Endodermal cell (in vitro differentiated cells): ENCODE measurements around the gene AXIN1. TPM values are rescaled to one million over a fixed set of nuclear protein-coding genes. Genes with fewer than 3 reads are reported as not detected.

Experiments
- DNase-seq: peaks from one replicate; pipeline ENCODE4 v3.0.0-alpha.2; 2017
- H3K27ac ChIP-seq: 2 replicates; pipeline ENCODE4 v1.5.1; 2013; ENCODE audit warnings: mild to moderate bottlenecking, low read depth, low read length, moderate library complexity
- H3K27me3 ChIP-seq: 2 replicates; pipeline ENCODE4 v1.6.1; 2013; ENCODE audit warnings: mild to moderate bottlenecking, low read length, moderate library complexity; ENCODE audit not compliant: insufficient read depth, control insufficient read depth, poor library complexity, severe bottlenecking
- H3K36me3 ChIP-seq: 2 replicates; pipeline ENCODE4 v1.7.0; 2013; ENCODE audit warnings: mild to moderate bottlenecking, low read length, moderate library complexity; ENCODE audit not compliant: control insufficient read depth, insufficient read depth
- H3K4me1 ChIP-seq: one replicate; pipeline ENCODE4 v1.7.0; 2013; ENCODE audit warnings: low read length; ENCODE audit not compliant: control insufficient read depth, insufficient read depth
- H3K4me3 ChIP-seq: 2 replicates; pipeline ENCODE4 v1.5.1; 2013; ENCODE audit warnings: mild to moderate bottlenecking, low read length, moderate library complexity
- H3K9ac ChIP-seq: 2 replicates; pipeline ENCODE4 v1.6.1; 2013; ENCODE audit warnings: mild to moderate bottlenecking, low read length, moderate library complexity; ENCODE audit not compliant: poor library complexity, severe bottlenecking; ENCODE audit errors: extremely low read depth
- H3K9me3 ChIP-seq: 2 replicates; pipeline ENCODE4 v1.6.1; 2013; ENCODE audit warnings: mild to moderate bottlenecking, low read length, moderate library complexity; ENCODE audit not compliant: control insufficient read depth
- H3K27ac Mint-ChIP-seq: 2 replicates; pipeline ENCODE4 v1.8.0; 2020; ENCODE audit warnings: mixed read lengths
- H3K27me3 Mint-ChIP-seq: 2 replicates; pipeline ENCODE4 v1.8.0; 2021; ENCODE audit warnings: mild to moderate bottlenecking, mixed read lengths; ENCODE audit not compliant: insufficient read depth
- H3K36me3 Mint-ChIP-seq: 2 replicates; pipeline ENCODE4 v1.8.0; 2020; ENCODE audit warnings: low read depth, mixed read lengths
- H3K4me1 Mint-ChIP-seq: 2 replicates; pipeline ENCODE4 v1.8.0; 2020; ENCODE audit warnings: mixed read lengths
- H3K4me3 Mint-ChIP-seq: 2 replicates; pipeline ENCODE4 v1.8.0; 2020; ENCODE audit warnings: mild to moderate bottlenecking, moderate library complexity, mixed read lengths
- H3K9me3 Mint-ChIP-seq: 2 replicates; pipeline ENCODE4 v1.8.0; 2020; ENCODE audit warnings: mild to moderate bottlenecking, mixed read lengths
- CTCF ChIP-seq: fragments of 200-600 bp; sonication (generic); conservative IDR thresholded peaks from 2 replicates; pipeline ENCODE4 v1.5.0; 2021; ENCODE audit warnings: antibody characterized with exemption, mild to moderate bottlenecking
- WGBS, 2 experiments: methylation state at CpG; one replicate each; pipeline versions ENCODE4 v1.1.5 to v1.1.7; 2013; ENCODE audit warnings: missing lambda C conversion rate in 2 of 2, mixed read lengths in 1 of 2; ENCODE audit not compliant: insufficient coverage in 1 of 2, insufficient read length in 1 of 2; 5-methylcytosine and 5-hydroxymethylcytosine counted together
- total RNA-seq, 2 donors: library from RNA; stranded (reverse); fragmentation: NEBNext Ultra II Directional in 1 of 2; extraction: Animal tissue kit (Norgen Biotek cat#: 25700) in 1 of 2; gene quantifications; 2 replicates in 1 of 2; 3 replicates in 1 of 2; pipeline ENCODE4 v1.2.1, GENCODE V29; 2021

Gene AXIN1
- total RNA-seq, 2 donors from 2014 or later, result 36.5 to 37.3 TPM

GRCh38 chr16:361872-362701, 9.6 kb upstream of the AXIN1 start:
- Histone ChIP-seq H3K36me3 (peaks cover 11% of the 10 kb centered on the region), H3K27ac (no peak overlapping the region), H3K4me1 (no peaks in the 10 kb centered on the region), H3K9ac (no peak overlapping the region), H3K27me3 (no peaks in the 10 kb centered on the region), H3K9me3 (no peaks in the 10 kb centered on the region), H3K4me3 (no peak overlapping the region)
- Mint-ChIP-seq H3K36me3 (peaks cover 6% of the 10 kb centered on the region), H3K4me3 (no peak overlapping the region), H3K27ac (peak overlapping the region; percentile 48), H3K4me1 (no peaks in the 10 kb centered on the region), H3K27me3 (no peaks in the 10 kb centered on the region), H3K9me3 (no peaks in the 10 kb centered on the region)
- TF ChIP-seq CTCF, result peak; percentile 86
- peak; percentile 93 for DNase-seq
- WGBS, 2 experiments, result 58 to 63% methylated on average over 29 to 30 of the region's 30 CpGs

- Mint-ChIP-seq H3K36me3 (peaks cover 1% of the 10 kb centered on the region), H3K4me3 (no peak overlapping the region), H3K4me1 (no peaks in the 10 kb centered on the region), H3K27ac (no peak overlapping the region), H3K9me3 (no peaks in the 10 kb centered on the region), H3K27me3 (no peaks in the 10 kb centered on the region)
- Histone ChIP-seq H3K27me3 (no peaks in the 10 kb centered on the region), H3K9me3 (no peaks in the 10 kb centered on the region), H3K36me3 (peaks cover 5% of the 10 kb centered on the region), H3K27ac (no peak overlapping the region), H3K4me3 (no peak overlapping the region), H3K9ac (no peak overlapping the region), H3K4me1 (no peaks in the 10 kb centered on the region)
- no peak for TF ChIP-seq CTCF
- peak; percentile 60 for DNase-seq
- 89 to 91% methylated on average over 16 to 30 of the region's 30 CpGs for WGBS, 2 experiments
Measured at GRCh38 chr16:361341-361871, 8.9 kb upstream of the AXIN1 start.

GRCh38 chr16:360698-361336, 8.3 kb upstream of the AXIN1 start:
- Histone ChIP-seq H3K36me3 (no peaks in the 10 kb centered on the region), H3K9ac (no peak overlapping the region), H3K27ac (no peak overlapping the region), H3K4me3 (no peak overlapping the region), H3K27me3 (no peaks in the 10 kb centered on the region), H3K9me3 (no peaks in the 10 kb centered on the region), H3K4me1 (no peaks in the 10 kb centered on the region)
- H3K27me3 Mint-ChIP-seq, result no peaks in the 10 kb centered on the region
- H3K4me1 Mint-ChIP-seq, result no peaks in the 10 kb centered on the region
- H3K36me3 Mint-ChIP-seq, result no peaks in the 10 kb centered on the region
- WGBS, 2 experiments, result 93 to 97% methylated on average over 34 to 47 of the region's 47 CpGs
- H3K27ac Mint-ChIP-seq, result no peak overlapping the region
- H3K4me3 Mint-ChIP-seq, result no peak overlapping the region
- no peak for DNase-seq
- TF ChIP-seq CTCF, result no peak
- no peaks in the 10 kb centered on the region for H3K9me3 Mint-ChIP-seq
